GM19240 (cell line): ENCODE data around the gene GK.
"Not testable (repeated sequence)": the region's sequence is repeated elsewhere in the genome, so short reads cannot be mapped to it uniquely, and the experiment has no call there.

Experiments
- DNase-seq: peaks from one replicate; pipeline ENCODE4 v3.0.0; 2011; ENCODE audit warnings: low spot score; ENCODE audit not compliant: insufficient read length

Gene GK

DNA sequence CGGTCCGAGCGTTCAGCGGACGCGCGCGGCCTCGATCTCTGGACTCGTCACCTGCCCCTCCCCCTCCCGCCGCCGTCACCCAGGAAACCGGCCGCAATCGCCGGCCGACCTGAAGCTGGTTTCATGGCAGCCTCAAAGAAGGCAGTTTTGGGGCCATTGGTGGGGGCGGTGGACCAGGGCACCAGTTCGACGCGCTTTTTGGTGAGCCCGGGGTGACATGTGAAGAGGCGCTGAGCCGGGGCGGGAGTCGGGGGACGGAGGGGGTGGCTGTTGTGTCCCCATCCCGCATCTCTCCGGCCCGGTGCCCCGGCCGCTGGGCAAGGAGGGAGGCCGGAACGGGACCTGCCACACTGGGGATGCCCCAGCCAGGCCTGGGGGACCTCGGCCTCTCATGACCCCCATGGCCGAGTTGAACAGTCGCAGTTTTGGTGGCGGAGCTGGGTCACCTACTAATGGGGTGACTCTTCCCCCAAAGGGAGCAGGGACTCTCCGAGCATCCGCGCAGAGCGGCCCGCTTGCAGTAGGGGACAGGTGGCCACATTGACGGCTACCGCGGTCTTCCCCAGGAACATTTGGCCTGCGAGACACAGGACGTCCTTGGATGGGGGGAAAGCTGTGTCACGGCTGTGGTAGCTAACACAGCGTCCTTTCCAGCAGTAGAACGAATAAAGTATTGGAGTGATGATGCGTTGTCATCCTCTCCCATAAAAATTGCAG, at the start of gene GK:
GK (plus strand) TSS at position 9 of the 717 bp plus-strand sequence; CDS start at position 124, 115 bp downstream.
- no peak for DNase-seq

DNA sequence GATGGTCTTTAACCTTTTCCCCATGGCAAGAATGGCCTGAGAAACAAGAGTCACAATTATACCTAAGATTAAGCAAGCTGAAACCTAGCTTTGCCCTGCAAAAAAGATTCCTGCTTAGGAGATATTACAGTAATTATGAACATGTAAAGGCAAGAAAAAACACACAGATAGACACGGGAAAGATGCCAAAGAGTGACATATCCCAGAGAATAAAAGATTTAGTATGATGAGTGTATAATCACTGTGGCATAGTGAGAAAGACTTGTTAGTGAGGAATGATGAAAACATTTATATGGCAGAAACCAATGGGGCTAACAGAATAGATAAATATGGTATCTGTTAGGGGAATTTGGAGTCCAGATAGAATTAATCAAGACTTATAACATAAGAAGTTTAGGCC, 46.1 kb upstream of the GK start:
- no peak for DNase-seq

GRCh38 chrX:30610026-30610425, 43.2 kb upstream of the GK start:
- DNase-seq: no peak

DNA sequence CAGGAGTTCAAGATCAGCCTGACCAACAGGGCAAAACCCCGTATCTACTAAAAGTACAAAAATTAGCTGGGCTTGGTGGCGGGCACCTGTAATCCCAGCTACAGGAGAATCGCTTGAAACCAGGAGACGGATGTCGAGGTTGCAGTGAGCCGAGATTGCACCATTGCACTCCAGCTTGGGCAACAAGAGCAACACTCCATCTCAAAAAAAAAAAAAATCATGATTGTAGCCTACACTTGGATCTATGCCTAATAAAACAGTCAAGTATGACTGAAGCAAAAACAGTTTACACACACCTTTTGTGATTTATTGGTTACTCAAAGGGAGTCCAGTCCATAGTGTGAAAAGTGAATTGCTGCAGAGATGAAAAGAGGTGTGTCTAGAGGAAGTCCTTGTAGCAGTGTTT, 41.0 kb upstream of the GK start:
- DNase-seq: no peak

GRCh38 chrX:30613721-30614120, 39.5 kb upstream of the GK start:
- no peak for DNase-seq

DNA sequence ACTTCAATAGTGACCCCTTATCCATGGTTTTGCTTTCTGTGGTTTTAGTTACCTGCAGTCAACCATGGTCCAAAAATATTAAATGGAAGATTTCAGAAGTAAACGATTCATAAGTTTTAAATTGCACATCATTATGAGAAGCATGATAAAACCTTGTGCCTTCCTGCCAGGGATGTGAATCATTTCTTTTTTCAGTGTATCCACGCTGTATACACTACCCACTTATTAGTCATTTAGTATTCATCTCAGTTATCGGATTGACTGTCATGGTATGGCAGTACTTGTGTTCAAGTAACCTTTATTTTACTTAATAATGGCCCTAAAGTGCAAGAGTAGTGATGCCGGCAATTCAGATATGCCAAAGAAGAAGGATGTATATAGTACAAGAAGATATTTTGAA, 38.0 kb upstream of the GK start:
- no peak for DNase-seq

DNA sequence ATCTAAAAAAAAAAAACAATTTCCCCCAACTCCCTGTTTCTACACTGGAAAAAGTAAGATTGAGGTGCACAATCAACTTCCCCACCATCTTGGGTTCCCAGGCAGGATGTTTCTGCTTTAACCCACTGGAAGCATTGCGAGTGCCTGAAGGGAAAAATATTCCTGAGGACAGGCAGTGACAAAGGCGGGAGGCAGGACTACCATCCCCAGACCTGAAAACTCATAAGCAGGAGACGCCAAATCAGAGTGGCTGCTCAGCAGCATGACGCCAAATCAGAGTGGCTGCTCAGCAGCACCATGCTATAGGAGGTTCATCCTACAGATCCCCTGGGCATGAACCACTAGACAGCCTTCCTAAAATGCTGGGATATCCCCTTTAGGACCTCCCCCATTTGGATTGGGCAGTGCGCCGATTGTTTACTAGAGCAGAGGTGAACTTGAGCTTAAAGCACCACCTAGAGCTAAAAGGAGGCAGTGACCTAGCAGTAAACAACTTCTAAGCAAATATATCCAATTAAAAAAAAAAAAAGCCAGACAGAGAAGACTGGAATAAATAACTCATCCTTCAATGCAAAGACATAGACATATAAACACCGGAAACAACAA, 35.0 kb upstream of the GK start:
- no peak for DNase-seq

GRCh38 chrX:30620125-30620524, 33.1 kb upstream of the GK start:
- DNase-seq: no peak

- no peak for DNase-seq
Measured at GRCh38 chrX:30620980-30621618, 32.1 kb upstream of the GK start.

DNA sequence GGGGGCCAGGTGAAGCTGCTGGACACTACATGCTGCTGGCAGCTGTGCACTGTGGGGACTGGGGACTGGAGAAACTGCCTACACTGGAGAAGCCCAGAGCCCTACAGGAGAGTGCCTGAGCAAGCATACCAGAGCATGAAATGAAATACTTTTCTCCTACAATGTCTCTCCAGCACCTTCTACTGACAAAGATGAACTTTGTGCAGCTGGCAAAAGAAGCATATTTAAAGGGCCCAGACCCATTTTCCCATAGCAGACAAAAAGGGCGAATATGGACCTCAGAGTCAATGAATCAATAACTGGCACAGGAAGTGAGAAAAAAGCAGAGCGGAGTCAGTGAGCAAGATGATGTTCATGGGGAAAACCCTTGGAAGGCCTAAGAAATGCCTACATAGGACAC, 30.9 kb upstream of the GK start:
- DNase-seq: no peak

GRCh38 chrX:30626402-30626801, 26.8 kb upstream of the GK start:
- no peak for DNase-seq

DNA sequence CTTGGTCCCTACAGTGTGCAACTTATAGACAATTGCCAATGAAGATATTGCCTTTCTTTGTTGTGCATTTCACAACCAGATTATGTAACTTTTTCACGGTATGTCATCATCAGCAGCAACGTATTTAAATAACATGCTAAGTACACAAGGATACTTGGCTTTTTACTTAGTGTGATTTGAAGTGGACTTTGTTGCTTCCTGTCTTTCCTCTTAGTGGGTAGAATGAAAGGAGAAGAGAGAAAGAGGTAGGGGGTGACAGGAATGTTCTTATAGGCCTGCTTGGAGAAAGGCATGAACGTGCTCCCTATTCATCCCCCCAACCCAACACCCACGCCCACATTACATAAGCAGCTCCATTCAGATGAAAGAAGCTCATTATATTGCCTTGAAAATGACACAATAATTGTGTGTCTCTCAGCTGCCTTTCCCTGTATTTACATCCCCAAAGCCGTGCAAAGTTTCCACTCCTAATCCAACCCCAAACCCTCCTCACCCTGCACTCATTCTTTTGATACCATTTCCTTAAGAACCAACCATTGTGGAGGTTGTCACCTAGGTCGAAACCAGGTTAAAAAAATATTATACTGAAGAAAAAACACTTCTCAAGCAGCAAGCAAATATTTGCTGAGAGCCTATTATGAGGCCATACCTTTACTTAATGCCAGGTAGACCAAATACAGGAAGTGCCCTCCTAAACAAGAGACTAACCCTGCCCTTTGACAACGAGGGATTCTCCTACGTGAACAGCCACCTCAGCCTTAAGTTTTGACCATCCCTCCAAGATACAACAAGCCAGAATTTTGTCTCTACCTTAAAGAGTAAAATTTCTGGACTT, 25.2 kb upstream of the GK start:
- DNase-seq: no peak

DNA sequence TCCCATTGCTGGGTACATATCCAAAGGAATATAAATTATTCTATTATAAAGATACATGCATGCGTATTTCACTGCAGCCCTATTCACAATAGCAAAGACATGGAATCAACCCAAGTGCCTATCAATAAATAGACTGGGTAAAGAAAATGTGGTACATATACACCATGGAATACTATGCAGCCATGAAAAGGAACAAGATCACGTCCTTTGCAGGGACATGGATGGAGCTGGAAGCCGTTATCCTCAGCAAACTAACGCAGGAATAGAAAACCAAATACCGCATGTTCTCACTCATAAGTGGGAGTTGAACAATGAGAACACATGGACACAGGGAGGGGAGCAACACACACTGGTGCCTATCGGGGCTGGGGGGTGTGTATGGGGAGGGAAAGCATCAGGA, 19.2 kb upstream of the GK start:
- not testable (repeated sequence) for DNase-seq

- no peak for DNase-seq
Measured at GRCh38 chrX:30635630-30636029, 17.6 kb upstream of the GK start.

GRCh38 chrX:30637874-30638815, 15.1 kb upstream of the GK start:
- no peak for DNase-seq

DNA sequence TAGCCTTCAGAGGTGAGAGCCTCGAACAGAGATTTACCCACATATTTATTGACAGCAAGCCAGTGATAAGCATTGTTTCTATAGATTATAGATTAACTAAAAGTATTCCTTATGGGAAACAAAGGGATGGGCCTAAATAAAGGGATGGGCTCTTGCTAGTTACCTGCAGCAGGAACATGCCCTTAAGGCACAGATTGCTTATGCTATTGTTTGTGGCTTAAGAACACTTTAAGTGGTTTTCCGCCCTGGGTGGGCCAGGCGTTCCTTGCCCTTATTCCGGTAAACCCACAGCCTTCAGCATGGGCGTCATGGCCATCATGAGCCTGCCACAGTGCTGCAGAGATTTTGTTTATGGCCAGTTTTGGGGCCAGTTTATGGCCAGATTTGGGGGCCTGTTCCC, 13.5 kb upstream of the GK start:
- not testable (repeated sequence) for DNase-seq

GRCh38 chrX:30642642-30643041, 10.6 kb upstream of the GK start:
- no peak for DNase-seq

GRCh38 chrX:30643313-30643821, 9.9 kb upstream of the GK start:
- no peak for DNase-seq

GRCh38 chrX:30649859-30650258, 3.4 kb upstream of the GK start:
- DNase-seq: no peak
